Measurements from ENCODE around the gene TMPRSS11E.
"Not testable (repeated sequence)": the region's sequence is repeated elsewhere in the genome, so short reads cannot be mapped to it uniquely, and the experiment has no call there.

TMPRSS11E gene

DNA sequence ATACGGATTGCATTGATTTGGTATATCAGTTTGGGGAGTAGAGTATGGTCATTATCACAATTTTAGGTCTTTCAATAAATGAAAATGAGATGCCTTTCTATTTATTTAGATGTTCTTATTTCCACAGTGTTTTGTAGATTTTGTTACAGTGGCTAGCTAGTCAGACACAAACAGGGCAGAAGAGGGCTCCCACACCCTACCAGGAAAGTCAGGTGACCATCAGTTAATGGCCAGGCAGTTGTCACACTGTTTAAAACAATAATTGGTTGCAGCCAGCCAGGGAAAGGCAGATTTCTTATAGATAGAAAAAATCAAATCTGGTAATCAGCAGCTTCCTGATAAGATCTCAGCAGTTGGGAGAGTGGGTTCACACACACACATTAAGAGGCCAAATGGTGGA, 71.6 kb downstream of the TMPRSS11E start:
- H3K4me3 ChIP-seq (ENCODE audit: low read depth, low read length), result no peak overlapping the region
- no peak for DNase-seq (ENCODE audit: low read depth)
- TF ChIP-seq, protein P1, sequence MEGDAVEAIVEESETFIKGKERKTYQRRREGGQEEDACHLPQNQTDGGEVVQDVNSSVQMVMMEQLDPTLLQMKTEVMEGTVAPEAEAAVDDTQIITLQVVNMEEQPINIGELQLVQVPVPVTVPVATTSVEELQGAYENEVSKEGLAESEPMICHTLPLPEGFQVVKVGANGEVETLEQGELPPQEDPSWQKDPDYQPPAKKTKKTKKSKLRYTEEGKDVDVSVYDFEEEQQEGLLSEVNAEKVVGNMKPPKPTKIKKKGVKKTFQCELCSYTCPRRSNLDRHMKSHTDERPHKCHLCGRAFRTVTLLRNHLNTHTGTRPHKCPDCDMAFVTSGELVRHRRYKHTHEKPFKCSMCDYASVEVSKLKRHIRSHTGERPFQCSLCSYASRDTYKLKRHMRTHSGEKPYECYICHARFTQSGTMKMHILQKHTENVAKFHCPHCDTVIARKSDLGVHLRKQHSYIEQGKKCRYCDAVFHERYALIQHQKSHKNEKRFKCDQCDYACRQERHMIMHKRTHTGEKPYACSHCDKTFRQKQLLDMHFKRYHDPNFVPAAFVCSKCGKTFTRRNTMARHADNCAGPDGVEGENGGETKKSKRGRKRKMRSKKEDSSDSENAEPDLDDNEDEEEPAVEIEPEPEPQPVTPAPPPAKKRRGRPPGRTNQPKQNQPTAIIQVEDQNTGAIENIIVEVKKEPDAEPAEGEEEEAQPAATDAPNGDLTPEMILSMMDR (IDR thresholded peaks at IDR 0.05; ENCODE audit: low read depth, low read length, missing control alignments), result no peak

DNA sequence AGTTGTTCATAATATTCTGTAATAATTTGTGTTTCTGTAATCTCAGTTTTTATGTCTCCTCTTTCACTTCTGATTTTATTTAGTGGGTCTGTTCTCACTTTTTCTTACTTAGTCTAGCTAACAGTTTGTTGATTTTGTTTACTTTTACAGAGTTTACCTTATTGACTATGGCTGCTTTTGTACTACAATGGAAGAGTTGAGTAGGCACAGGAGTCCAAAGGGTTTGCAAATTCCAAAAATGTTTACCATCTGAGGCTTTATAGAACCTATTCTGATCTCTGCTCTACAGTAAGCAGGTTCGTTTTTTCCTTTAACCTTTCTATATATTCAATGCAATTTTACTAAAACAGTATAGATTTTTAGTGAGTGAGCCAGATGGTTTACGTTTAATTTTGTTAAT, 73.7 kb downstream of the TMPRSS11E start:
- no peak for DNase-seq (ENCODE audit: low read depth)
- TF ChIP-seq, protein P1 (IDR thresholded peaks at IDR 0.05; ENCODE audit: low read depth, low read length, missing control alignments), result no peak

DNA sequence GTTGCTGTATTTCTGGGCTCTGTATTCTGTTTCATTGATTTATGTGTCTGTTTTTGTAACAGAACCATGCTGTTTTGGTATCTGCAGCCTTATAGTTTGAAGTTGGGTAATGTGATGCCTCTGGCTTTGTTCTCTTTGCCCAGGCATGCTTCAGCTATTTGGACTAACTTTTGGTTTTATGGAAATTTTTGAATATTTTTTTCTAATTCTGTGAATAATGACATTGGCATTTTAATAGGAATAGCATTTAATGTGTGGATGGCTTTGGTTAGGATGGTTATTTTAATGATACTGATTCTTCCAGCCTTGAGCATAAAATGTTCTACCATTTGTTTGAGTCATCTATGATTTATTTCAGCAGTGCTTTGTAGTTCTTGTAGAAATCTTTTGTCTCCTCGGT, 75.0 kb downstream of the TMPRSS11E start:
- H3K4me3 ChIP-seq (ENCODE audit: low read depth, low read length); DNase-seq (ENCODE audit: low read depth): not testable (repeated sequence)

More for the DNA sequence above, 73.7 kb downstream of the TMPRSS11E start:
- no peak overlapping the region for H3K4me3 ChIP-seq (ENCODE audit: low read depth, low read length)

DNA sequence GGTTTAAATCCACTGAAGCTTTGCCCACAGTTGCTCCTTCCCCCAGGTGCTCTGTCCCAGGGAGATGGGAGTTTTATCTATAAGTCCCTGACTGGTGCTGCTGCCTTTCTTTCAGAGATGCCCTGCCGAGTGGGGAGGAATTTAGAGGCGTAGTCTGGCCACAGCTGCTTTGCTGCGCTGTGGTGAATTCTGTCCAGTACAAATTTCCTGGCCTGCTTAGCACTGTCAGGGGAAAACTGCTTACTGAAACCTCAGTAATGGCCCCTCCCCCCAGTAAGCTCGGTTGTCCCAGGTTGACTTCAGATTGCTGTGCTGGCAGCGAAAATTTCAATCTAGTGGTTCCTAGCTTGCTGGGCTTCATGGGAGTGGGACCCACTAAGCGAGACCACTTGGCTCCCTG, 88.7 kb downstream of the TMPRSS11E start:
- no peak for DNase-seq (ENCODE audit: low read depth)
- TF ChIP-seq, protein P1 (IDR thresholded peaks at IDR 0.05; ENCODE audit: low read depth, low read length, missing control alignments), result no peak
- no peak overlapping the region for H3K4me3 ChIP-seq (ENCODE audit: low read depth, low read length)

DNA sequence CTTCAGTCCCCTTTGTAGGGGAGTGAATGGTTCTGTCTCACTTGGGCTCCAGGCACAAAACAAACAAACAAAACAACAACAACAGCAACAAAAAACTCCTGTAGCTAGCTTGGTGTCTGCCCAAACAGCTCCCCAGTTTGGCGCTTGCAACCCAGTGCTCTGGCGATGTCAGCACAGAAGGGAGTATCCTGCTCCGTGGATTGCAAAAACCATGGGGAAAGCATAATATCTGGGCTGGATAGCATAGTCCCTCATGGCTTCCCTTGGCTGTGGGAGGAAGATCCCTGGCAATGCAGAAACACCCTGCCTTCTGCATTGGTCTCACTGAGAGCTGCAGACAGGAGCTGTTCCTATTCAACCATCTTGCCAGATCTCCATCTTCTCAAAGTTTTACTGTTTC, 89.1 kb downstream of the TMPRSS11E start:
- DNase-seq (ENCODE audit: low read depth), result no peak
- TF ChIP-seq, protein P1 (IDR thresholded peaks at IDR 0.05; ENCODE audit: low read depth, low read length, missing control alignments), result no peak

DNA sequence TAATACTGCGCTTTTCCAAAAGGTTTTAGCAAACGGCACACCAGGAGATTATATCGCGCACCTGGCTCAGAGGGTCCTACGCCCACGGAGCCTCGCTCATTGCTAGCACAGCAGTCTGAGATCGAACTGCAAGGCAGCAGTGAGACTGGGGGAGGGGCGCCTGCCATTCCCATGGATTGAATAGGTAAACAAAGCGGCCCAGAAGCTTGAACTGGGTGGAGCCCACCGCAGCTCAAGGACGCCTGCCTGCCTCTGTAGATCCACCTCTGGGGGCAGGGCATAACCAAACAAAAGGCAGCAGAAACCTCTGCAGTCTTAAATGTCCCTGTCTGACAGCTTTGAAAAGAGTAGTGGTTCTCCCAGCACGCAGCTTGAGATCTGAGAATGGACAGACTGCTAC, 95.5 kb downstream of the TMPRSS11E start:
- DNase-seq (ENCODE audit: low read depth); H3K4me3 ChIP-seq (ENCODE audit: low read depth, low read length): not testable (repeated sequence)

More for the DNA sequence above, 89.1 kb downstream of the TMPRSS11E start:
- no peak overlapping the region for H3K4me3 ChIP-seq (ENCODE audit: low read depth, low read length)

Measured in GM12864 (cell line).